Choroid plexus epithelial cell (primary cell): ENCODE measurements around the gene SIGLEC11.
"Not testable (repeated sequence)": the region's sequence is repeated elsewhere in the genome, so short reads cannot be mapped to it uniquely, and the experiment has no call there.

Experiments
- DNase-seq: peaks from one replicate; pipeline ENCODE4 v3.0.0-alpha.2; 2010; ENCODE audit warnings: low read depth
- H3K4me3 ChIP-seq: 2 replicates; pipeline ENCODE4 v1.5.1; 2011; ENCODE audit warnings: low read depth, mild to moderate bottlenecking, control low read depth, low read length, moderate library complexity
- TF ChIP-seq, protein P1 (sequence below): conservative IDR thresholded peaks from 2 replicates; pipeline ENCODE4 v1.5.1; 2011; ENCODE audit warnings: low read depth, mild to moderate bottlenecking, control low read depth, inconsistent platforms, low read length, moderate library complexity

The SIGLEC11 gene

DNA sequence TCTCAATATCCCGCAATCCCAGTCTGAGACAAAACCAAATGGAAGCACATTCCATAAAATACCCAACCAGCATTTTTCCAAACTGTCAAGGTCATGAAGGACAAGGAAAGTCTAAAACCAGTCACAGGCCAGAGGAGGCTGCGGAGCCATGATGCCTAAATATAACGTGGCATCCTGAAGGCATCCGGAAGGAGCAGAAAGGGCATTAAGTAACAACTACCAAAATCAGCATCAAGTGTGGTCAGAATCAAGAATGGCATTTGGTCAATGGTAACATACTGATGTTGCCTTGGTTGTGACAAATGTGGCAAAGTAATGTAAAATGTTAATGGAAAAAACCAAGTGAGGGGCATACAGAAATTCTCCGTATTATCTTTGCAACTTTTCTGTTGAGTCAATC, 35.5 kb downstream of the SIGLEC11 start:
- TF ChIP-seq, protein P1, sequence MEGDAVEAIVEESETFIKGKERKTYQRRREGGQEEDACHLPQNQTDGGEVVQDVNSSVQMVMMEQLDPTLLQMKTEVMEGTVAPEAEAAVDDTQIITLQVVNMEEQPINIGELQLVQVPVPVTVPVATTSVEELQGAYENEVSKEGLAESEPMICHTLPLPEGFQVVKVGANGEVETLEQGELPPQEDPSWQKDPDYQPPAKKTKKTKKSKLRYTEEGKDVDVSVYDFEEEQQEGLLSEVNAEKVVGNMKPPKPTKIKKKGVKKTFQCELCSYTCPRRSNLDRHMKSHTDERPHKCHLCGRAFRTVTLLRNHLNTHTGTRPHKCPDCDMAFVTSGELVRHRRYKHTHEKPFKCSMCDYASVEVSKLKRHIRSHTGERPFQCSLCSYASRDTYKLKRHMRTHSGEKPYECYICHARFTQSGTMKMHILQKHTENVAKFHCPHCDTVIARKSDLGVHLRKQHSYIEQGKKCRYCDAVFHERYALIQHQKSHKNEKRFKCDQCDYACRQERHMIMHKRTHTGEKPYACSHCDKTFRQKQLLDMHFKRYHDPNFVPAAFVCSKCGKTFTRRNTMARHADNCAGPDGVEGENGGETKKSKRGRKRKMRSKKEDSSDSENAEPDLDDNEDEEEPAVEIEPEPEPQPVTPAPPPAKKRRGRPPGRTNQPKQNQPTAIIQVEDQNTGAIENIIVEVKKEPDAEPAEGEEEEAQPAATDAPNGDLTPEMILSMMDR = no peak
- no peak overlapping the region for H3K4me3 ChIP-seq
- DNase-seq = no peak

DNA sequence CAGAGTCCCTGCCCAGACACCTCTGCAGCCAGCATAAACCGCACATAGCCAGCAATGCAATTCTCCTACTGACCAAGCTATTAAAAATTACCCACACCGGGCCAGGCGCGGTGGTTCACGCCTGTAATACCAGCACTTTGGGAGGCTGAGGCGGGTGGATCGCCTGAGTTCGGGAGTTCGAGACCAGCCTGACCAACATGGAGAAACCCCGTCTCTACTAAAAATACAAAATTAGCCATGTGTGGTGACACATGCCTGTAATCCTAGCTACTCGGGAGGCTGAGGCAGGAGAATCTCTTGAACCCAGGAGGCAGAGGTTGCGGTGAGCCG, 36.1 kb downstream of the SIGLEC11 start:
- not testable (repeated sequence) for DNase-seq

DNA sequence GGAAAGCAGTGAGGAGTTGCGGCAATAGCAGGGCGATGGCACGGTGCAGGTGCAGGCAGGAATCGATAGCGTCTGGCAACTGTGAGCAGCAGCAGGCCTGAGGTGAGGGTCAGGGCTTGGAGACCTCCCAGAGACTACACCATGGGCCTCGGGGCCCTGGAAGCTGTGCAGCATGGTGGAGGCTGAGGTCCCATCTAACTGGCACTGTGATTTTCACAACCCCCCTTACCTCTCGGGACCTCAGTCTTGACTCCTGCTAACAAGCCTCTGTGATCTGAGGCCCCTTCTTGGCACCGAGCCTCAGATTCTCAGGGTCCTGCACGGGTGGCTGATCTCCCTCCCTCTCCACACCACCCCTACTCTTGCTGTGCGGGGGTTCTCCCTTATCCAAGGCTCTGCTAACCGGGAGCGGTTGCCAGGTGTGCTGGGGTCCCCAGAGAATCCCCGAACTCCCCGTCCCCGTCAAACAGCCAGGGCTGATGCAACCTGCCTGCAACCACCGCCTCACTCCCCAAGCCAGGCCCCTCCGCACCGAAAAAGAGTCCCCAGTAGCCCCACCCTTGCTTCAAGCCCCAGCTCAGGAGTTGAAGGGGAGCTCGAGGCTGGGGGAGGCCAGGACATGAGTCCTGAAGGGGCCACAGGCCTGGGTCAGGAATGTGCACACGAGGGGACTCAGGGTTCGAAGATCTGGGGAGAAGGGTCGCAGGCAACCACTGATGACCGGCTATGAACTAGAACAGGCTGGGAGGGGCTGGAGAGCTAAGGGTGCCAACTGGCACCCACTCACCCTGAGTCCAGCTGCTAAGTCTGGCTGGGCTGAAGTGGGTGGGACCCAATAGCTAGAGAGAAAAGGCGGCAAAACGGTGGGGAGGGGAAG, 36.7 kb downstream of the SIGLEC11 start:
- no peak overlapping the region for H3K4me3 ChIP-seq
- TF ChIP-seq, protein P1 = no peak
- DNase-seq = no peak

More for the DNA sequence above, 36.1 kb downstream of the SIGLEC11 start:
- not testable (repeated sequence) for H3K4me3 ChIP-seq

DNA sequence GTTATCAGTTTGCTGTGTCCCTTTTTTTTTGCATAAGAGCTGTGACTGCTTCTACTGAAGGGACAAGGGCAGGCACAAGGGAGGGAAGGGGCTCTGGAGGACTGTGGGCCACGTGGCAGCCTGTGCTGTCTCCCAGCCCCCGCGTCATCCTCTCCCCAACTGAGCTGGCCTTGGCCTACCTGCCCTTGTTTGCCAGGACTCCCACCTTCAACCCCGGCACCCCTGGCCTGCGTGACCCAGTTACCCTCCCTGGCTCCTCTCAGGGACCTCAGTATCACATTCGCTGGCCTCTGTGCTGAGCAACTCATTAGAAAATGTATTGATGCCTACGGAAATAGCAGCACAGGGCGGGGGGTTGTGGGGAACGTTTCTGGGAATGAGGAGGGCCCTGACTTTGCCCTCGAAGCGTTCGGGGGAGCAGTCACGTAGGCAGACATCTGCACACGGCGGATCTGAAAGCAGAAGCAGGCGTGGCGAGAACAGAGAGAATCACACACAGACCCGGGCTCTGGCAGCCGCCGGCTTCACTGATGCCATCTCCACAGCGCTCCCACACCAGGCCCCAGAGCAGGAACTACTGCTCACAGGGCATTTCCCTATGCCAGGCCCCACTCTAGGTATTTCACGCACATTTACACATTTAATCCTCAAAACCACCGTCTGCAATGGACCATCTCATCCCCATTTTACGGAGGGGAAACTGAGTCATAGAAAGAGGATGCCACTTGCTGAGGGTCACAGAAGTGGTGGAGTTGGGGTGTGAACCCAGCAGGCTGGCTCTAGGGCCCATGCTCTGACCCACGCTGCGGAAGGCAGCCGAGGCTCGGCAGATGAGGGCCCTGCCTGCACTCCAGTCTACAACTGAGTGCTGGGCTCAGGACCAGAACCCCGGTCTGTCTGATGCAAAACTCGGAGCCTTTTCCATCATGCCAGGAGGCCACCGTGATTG, 37.6 kb downstream of the SIGLEC11 start:
- TF ChIP-seq, protein P1 = no peak
- DNase-seq = no peak
- H3K4me3 ChIP-seq = no peak overlapping the region

DNA sequence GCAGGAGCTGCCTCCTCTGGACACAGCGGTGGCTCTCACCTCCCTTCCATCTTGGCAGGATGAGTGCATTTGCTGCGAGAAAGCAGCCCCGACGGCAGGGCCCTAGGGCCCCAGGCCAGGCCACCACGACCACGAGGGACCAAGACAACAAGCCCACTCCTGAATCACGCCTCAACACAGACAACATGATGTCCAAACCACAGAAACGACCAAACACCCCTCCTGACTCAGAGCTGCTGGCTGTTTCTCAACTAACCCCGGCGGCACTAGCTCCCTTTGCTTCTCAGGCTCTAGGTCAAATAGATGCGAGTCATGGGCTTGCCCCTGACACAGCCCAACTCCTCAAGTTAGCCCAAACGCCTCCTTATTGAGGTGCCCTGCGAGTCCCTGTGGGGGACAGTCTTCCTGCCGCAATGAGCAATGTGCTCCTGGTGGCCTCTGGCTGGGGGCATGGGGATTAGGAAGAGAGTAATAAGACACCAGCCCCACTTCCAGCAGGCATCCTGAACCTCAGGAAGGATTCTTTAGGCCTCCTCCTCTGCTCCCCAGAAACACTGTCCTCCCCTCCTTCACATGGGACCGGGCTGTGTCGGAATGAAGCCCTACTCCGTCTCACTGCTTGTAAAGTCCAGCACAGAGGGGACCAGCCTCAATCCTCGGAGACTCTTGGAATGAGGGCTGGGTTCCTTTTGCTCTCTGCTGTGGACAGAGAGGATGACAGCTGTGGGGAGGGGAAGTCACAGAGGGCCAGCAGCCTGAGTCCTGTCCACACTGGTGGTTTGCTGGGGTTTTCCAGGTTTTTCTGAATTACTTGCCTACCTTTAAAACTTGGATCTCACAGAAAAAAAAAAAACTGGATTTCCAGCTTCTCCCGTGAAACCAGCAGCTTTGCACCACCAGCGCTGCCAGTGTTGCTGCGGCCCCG, 38.8 kb downstream of the SIGLEC11 start:
- TF ChIP-seq, protein P1 = no peak
- peak; percentile 81 for DNase-seq
- no peak overlapping the region for H3K4me3 ChIP-seq

DNA sequence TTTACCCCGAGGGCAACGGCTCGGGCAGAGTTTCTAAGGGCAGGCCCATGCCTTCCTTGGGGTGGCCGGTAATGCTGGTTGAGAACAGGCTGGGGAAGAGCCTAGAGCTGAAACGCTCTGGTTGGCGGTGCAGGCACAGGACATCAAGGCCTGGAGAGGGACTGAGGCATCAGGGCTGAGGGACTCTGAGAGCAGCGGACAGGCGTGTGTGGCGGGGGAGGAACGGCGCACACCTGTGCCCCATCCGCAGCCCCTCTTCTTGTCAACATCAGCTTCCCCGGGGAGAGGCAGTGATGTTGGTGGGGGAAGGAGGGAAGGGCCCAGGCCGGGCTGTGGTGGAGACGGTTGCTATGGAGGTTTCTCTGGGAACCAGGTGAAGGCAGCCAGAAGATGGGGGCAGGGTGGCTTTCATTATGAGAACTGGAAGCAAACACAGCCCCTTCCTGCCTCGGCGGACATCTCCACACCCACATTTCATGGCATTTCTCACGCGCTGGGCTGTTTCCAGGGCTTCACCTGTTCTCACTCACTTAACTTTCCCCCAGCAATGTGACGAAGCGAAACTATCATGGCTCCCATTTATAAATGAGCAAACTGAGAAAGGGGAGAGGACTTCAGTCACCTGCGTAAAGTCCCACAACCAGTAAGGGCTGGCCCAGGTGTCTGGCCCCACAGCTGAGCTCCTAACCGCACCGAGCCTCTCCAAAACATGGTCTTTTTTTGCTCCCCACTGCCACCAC, 40.2 kb downstream of the SIGLEC11 start:
- no peak overlapping the region for H3K4me3 ChIP-seq
- TF ChIP-seq, protein P1 = no peak
- no peak for DNase-seq
